ENCODE results near the gene WNT9A. TPM values are rescaled to one million over a fixed set of nuclear protein-coding genes. Genes with fewer than 3 reads are reported as not detected.

The WNT9A gene
- total and polyA plus RNA-seq, 12 donors, result 0.39 to 27.9 (median 3.8) TPM

DNA sequence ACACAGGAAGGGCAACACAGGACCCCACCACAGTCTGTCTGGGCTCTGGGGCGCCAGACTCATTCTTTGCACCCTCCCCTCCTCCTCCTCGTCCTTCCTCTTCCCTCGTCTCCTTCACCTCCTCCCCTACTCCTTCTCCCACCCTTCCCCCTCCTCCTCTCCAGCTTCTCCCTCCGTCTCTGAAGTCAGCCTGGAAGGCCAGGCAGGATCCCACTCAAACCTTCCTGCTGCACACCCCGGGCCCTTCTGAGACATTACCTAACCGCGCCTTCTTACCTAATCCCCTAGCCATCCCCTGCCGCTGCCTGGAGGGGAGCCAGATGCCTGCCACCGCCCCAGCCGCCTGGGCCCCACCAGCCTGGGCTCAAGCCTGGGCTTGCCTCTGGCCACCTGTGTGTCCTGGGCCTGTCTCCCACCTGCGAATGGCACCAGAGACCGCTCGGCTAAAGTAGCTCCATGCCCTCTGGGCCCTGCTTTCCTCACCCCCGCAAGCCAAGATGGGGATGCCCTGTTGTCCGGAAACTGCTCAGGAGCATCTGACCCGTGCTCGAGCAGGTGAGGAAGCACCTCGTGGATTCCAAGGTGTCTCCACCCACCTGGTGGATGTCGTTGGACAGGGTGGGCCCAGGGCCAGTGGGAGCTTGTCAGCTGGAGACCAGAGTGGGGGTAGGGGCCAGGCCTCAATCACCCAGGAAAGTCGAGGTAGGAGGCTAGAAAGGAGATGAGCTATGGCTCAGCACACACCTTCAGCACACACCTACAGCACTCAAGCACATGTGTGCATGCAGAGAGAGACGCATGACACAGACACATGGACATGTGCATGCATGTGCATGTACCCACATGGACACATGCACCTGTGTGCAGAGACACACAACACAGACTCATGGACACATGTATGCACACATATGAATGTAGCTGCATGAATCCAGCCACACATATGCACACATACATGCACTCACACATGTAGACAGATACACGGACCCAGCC lies 31.9 kb downstream of the WNT9A start:
- peaks cover 0 to 9% (median 0%) of the 10 kb centered on the region in 9 donors for H3K36me3 ChIP-seq
- DNase-seq (no peak), ATAC-seq (peak in 1 of 8 donors; percentile 15)
- 79 to 82% methylated on average over 22 of the region's 22 CpGs for WGBS, 2 donors
- H3K4me3 ChIP-seq, result no peak overlapping the region
- TF ChIP-seq, protein P1, sequence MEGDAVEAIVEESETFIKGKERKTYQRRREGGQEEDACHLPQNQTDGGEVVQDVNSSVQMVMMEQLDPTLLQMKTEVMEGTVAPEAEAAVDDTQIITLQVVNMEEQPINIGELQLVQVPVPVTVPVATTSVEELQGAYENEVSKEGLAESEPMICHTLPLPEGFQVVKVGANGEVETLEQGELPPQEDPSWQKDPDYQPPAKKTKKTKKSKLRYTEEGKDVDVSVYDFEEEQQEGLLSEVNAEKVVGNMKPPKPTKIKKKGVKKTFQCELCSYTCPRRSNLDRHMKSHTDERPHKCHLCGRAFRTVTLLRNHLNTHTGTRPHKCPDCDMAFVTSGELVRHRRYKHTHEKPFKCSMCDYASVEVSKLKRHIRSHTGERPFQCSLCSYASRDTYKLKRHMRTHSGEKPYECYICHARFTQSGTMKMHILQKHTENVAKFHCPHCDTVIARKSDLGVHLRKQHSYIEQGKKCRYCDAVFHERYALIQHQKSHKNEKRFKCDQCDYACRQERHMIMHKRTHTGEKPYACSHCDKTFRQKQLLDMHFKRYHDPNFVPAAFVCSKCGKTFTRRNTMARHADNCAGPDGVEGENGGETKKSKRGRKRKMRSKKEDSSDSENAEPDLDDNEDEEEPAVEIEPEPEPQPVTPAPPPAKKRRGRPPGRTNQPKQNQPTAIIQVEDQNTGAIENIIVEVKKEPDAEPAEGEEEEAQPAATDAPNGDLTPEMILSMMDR (IDR thresholded peaks at IDR 0.05), result no peak
- H3K27me3 ChIP-seq, result no peaks in the 10 kb centered on the region
- intact Hi-C loops (cut with DNase I), result no loop called here
- peaks cover 0 to 3% (median 0%) of the 10 kb centered on the region in 9 donors for H3K4me1 ChIP-seq
- no peaks in the 10 kb centered on the region for H3K9me3 ChIP-seq
- no peak overlapping the region for H3K27ac ChIP-seq

DNA sequence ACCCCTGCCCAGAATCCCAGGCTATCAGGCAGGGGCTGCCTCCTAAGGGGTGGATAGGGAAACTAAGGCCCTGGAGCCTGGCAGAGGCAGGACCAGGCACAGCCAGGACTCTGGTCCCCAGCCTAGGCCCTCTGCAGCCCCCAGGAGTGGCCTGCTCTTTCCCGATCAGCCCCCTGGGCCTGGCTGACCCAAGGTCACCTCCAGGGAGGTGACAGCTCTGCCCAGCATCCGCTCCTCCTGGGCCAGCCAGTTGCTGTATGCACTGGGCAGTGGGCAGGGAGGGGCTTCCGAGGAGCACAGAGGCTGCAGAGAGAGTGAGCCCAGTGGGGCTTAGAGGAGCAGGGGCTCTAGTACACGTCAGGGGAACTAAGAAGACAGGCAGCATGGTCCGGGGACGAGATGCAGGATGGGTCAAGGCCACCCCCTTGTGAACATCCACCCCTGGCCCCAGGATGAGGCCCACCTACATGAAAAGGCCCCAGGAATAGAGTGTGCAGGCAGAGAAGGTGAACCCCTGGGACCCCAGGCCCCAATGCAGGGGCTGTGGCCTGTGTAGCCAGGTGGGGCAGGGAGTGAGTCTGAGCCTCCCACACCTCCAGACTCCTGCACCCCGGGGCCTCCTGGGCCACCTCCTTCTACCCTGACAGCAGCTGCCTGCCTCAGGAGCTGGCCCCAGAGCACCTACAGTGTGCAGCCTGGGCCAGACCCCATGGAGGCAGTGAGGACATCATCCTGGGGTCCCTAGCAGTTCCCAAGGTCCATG lies 32.8 kb downstream of the WNT9A start:
- H3K27me3 ChIP-seq, result no peaks in the 10 kb centered on the region
- no peak overlapping the region for H3K4me3 ChIP-seq
- peaks cover 0 to 3% (median 0%) of the 10 kb centered on the region in 9 donors for H3K4me1 ChIP-seq
- no peak for DNase-seq
- TF ChIP-seq, protein P1 (IDR thresholded peaks at IDR 0.05), result no peak
- H3K9me3 ChIP-seq, result no peaks in the 10 kb centered on the region
- no peak overlapping the region for H3K27ac ChIP-seq
- 79 to 82% methylated on average over 7 of the region's 7 CpGs for WGBS, 2 donors
- peaks cover 0 to under 1% (median 0%) of the 10 kb centered on the region in 9 donors for H3K36me3 ChIP-seq
- no peak for ATAC-seq
- intact Hi-C loops (cut with DNase I), result loop anchor here in 1 of 10 donors (5.0 kb wide), 1 partner anchor 137 kb away; no protein-coding TSS in a partner anchor

DNA sequence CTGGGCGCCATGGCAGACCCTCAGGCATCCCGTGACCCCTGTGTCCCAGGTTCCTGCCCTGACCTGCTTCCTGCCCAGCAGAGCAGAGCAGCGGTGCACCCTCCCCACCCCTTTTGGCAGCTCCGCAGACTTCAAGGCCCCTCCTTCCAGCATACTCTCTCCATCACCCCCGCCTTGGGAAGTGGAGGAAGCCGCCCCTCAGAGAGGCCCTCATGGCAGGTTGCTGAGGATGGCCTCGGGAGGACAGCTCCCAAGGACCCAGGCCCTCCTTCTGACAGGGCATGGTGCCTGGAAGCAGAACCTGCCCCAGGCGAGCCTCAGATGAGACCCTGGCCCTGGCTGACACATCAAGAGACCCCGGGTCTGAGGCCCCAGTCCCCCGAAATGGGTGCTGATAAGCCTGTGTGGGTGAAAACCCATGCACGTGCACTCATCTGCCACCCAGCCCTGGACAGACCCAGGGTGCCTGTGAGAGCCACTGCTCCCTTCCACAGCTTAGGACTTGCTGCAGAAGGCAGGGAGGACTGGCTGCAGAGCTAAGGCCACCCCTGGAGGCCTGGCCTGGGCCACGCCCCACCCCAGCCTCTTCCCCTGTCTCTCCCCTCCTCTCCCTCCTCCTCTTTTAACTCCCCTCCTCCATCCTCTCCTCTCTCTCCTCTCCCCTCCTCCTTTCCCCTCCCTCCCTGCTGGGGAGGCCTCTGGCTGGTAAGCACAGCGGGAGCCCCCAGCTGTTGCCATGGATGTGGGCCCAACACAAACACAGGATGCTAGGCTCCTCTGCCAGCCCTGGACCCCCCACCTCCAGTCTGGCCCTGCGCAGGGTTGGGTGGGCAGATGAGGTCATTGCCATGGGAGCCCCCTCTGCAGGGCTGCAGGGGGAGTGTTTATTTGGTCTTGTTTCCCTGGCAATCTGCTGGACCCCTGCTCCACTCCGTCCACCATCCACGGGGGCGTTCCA lies 33.7 kb downstream of the WNT9A start:
- Histone ChIP-seq H3K4me3 (no peak overlapping the region), H3K27me3 (no peaks in the 10 kb centered on the region), H3K36me3 (no peaks in the 10 kb centered on the region), H3K27ac (no peak overlapping the region), H3K9me3 (no peaks in the 10 kb centered on the region), H3K4me1 (peaks cover 0 to 3% (median 0%) of the 10 kb centered on the region in 9 donors)
- TF ChIP-seq, protein P1 (IDR thresholded peaks at IDR 0.05), result no peak
- intact Hi-C loops (cut with DNase I), result loop anchor here in 1 of 10 donors (5.0 kb wide), 1 partner anchor 138 kb away; no protein-coding TSS in a partner anchor
- peak in 3 of 8 donors; percentile 19 to 36 (median 28) for ATAC-seq
- DNase-seq, result no peak
- WGBS, 2 donors, result 71 to 83% methylated on average over 17 of the region's 17 CpGs
